Embryonic facial prominence (tissue), 1 donor: ENCODE data around the gene FCER1A.

Source experiments
- DNase-seq: peaks from one replicate; pipeline ENCODE4 v3.0.0-alpha.2; 2016; ENCODE audit errors: extremely low spot score

FCER1A gene

DNA sequence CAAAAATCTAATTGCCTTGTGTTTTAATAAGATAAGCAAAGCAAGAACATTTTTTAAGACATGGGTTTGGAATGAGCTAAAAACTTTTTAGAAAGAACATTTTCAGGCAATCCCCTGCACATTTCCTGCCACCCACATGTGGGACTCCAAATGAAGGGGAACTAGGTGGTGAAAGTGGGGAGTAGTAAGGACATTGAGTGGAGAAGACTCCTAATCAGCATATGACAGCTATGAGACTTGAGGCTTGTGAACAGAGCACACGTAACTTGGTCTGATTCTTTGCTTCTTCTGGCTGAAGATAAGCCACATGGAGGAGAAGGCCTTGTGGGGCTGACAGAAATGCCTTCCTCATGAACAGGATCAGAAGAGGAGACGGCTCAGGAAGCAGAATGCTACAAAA, 50.3 kb downstream of the FCER1A start:
- DNase-seq, result no peak
